Stimulated activated CD4-positive, alpha-beta T cell treated with anti-CD3 and anti-CD28 coated beads, Interleukin-4, amount 100 ng/mL, for 48 hours (primary cell): Measurements from ENCODE around the gene ADAM11.
A peak's percentile ranks its signal among the peaks of the same experiment; 100 is the strongest.

ENCODE experiments used
- DNase-seq, 2 donors: peaks; one replicate each; pipeline ENCODE4 v3.0.0-alpha.2; 2020; ENCODE audit warnings: low read depth in 2 of 2

The ADAM11 gene

GRCh38 chr17:44757045-44757917 lies 1.5 kb upstream of the ADAM11 start:
- DNase-seq: no peak

DNA sequence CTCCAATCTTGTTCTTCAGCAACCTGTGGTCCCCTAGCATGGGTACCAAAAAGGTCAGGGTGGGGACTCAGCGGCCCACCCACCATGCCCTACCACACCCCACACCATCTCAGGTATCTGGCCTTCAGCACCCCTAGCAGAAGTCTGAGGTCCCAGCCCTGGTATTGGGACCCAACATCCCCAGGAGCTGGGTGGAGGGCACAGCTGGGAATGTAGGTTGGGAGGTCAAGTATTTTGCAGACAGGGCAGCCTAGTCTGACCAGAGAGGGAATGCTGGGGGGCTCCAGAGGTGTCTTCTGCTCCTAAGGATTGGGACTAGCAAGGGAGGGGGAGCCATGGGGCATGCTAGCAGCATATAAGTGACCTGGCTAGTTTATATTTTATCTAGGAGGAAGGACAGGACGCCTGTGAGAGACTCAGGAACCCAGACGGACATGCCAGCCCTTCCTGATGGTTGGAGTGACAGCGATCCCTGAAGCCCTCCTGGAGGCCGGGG lies 822 bp upstream of the ADAM11 start:
- DNase-seq: no peak

DNA sequence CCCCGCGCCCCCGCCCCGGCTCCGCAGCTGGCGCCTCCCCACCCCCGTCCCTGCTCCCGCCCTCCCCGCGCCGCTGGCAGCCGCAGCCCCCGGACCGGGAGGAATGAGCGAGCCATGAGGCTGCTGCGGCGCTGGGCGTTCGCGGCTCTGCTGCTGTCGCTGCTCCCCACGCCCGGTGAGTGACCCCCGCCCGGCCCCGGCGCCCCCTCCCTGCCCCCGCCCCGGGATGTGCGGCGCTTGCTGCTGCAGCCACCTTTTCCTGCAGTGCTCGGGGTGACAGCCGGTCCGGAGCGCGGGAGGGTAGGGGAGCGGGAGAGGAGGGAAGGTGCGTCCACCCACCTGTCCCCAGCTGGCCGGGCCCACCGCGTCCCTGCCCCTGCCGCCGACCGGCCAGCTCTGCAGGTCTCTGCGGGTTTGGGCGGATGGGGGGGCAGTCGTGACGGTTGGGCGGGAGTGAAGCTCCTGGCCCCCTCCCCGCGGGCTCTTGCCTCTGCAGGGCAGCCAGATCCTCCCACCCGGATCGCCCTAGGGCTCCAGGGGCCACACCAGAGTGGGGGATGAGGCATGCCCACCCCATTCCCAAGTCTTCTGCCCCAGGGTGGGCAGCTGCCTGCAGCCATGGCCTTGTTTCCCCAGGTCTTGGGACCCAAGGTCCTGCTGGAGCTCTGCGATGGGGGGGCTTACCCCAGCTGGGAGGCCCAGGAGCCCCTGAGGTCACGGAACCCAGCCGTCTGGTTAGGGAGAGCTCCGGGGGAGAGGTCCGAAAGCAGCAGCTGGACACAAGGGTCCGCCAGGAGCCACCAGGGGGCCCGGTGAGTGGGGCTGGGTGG lies 513 bp downstream of the ADAM11 start:
- DNase-seq: no peak

- no peak for DNase-seq
These were observed 1.1 kb downstream of the ADAM11 start for GRCh38 chr17:44759916-44760243.

DNA sequence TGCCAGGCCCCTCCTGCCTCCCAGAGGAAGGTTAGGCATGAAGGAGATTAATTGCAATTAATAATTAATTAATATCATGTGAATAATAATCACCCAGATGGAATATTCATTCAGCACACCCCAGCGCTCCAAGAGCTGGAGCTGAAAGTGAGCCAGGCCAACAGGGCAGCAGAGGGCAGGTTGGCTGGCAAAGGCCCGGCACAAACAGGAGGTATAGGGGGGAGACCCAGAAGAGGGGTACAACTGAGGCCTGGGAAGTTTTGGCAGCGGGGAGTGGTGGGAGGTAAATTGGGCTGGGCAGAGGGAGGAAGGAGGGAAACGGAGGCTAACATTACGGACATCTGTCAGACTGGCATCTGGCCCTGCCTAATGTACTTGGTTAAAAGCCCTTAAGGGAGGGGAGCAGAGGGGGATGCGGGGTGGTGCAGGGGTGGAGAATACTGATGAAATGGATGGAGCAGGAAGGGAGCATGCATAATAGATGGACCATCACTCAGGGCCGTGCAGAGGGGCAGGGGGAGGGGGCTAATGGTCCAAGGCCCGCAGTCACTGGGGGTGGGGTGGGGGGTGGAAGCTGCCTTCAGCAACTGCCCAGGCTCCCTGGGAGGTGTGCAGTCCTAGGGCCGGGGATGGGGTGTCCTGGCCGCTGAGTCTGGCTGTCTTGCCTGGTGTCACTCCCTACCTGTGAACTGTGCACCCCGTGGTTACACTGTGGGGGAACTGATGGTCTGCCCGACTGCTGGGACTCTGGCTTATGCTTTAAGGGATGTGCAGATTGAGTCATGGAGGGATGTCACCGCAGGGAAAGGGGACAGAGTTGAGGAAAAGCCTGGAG lies 1.9 kb downstream of the ADAM11 start:
- no peak for DNase-seq

DNA sequence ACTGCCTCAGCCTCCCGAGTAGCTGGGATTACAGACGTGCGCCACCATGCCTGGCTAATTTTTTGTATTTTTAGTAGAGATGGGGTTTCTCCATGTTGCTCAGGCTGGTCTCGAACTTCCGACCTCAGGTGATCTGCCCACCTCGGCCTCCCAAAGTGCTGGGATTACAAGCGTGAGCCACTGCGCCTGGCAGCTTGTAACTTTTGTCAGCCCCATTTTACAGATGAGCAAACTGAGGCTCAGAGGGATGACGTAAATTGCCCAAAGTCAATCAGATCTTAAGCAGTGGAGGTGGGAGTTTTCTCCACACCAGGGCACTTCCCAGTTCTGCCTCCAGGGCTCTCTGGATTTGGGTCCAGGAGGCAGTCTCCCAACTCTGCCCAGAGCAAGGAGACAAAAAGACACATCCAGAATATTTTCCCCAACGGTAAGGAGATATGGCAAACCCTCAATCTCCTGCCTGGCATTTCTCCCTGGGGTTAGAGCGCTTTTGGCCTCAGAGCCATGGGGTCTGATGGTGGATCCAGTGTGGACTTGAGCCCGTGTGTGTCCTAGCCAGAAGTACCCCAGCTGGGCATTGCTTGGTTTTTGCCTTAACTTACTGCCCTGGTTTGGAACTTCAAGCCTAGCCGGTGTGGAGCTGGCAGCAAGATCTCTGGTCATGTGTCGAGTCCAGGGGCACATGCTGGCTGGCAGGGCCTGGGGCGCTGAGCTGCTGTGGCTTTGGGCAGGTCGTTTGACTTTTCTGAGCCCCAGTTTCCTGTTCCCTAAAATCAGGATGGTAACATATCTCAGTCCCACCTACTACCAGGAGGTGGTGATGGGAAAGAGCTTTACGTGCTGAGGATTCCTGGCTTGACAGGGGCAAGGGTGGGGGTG lies 3.4 kb downstream of the ADAM11 start:
- DNase-seq: no peak

DNA sequence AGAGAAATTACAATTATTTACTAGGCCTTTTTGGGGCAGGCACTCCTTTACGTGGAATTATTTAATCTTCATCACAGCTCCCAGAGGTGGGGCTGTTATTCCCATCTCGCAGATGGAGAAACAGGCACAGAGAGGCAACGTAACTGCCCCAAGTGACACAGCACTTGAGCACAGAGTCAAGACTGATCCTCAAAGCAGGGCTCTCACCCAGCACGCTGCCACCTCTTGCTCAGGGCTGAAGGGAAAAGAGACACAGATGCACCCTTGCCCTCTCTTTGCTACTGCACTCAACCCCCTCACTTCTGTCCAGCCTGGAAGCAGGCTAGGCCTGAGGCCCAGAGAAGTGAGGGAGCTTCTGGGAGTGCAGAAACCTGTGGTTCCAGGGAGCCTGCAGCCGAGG lies 4.4 kb downstream of the ADAM11 start:
- no peak for DNase-seq

GRCh38 chr17:44765965-44766364 lies 7.2 kb downstream of the ADAM11 start:
- no peak for DNase-seq

GRCh38 chr17:44766409-44767038 lies 7.7 kb downstream of the ADAM11 start:
- no peak for DNase-seq

DNA sequence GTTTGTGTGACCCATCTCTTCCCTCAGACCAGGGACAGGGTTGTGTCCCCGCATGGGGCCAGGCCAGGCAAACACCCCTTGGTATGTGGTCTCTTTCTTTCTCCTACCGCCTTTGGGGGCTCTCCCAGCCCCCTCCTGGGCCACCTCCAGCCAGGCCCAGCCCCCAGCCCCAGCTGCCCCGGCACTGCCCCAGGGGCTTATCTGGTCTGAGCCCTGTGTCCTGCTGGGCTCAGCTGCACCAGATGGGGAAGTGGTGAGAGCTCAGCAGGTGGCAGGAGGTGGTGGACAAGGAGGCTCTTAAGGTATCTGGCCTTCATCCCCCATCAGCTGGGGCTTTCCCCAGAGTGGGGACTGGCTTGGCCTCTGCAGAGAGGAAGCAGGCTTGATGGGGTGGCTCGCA lies 8.7 kb downstream of the ADAM11 start:
- no peak for DNase-seq

DNA sequence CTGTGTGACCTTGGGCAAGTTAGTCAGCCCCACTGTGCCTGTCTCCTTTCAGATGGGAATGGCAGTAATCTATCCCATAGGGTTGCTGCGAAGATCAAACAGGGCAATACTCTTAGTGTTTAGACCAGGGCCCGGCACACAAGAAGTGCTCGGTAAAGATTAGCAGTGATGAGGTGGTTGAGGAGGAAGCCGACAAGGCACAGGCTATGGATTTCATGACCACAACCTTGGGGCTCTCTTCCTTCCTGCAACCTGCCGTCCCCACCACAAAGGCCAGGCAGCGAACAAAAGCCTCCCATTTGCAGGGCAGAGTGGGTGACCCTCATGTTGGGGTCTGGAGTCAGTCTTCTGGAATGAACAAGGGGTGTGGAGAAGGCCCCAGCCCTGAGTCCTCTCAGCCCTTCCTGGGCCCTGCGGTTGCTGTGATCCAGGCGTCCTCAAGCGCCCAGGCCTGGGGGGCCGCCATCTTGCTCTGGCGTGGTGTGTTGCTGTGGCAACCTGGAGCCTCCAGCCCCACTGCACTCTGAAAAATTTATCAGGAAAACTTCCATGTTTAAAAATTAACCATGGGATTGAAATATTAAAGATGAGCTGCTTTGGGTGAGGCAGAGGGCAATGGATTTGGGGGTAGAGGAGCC lies 9.8 kb downstream of the ADAM11 start:
- no peak for DNase-seq

DNA sequence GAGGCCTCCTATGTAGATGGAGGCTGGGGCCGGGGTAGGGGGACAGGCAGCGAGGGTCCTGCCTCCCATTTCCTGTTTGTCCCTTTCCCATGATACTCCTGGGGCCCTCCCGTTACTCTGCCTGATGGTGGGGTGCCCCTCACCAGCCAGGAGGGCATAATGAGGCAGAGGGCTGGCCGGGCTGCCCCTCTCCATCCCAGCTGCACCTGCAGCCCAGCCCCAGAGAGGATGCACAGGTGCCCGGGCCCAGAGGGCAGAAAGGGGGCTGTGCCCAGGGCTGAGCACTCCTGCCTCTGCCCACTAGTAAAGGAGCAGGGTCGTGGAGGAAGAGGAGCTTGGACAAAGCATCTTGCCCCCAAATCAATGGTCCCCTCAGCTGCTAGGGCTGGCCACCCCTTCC lies 10.4 kb downstream of the ADAM11 start:
- DNase-seq: no peak

- no peak for DNase-seq
These were observed 10.9 kb downstream of the ADAM11 start for GRCh38 chr17:44769647-44770084.

DNA sequence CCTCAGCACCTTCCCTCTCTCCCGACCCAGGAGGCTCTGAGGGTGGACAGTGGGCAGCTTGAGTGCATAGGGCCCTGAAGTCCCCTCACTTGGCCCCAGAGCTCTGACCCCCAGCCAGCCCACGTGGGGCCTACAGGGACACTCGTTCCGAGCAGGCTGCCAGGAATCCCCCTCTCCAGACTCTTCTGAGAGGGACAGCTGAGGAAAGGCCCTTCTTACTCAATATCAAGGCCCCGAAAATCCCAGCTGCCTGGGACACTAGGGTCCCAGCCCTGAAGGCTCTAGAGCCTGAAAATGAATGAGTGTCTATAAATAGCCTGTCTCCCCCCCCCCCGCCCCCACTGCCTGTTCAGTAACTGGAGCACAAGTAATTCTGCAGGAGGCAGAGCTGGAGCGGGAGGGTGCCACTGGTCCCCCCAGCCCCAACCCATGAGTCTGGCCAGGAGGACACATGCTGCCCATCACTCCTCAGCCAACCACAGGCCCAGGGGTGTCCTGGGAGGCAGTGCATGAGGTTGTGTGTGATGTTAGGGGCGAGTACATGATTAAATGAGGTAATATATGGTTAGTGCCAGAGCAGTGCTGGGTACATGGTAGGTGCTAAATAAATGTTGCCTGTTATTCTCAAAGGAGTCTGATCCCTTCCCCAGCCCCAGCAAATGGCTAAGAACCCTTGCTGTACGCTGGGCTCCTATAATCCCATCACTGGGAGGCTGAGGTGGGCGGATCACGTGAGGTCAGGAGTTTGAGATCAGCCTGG lies 11.6 kb downstream of the ADAM11 start:
- no peak for DNase-seq

- DNase-seq: no peak
These were observed 13.7 kb downstream of the ADAM11 start for GRCh38 chr17:44772308-44773045.

DNA sequence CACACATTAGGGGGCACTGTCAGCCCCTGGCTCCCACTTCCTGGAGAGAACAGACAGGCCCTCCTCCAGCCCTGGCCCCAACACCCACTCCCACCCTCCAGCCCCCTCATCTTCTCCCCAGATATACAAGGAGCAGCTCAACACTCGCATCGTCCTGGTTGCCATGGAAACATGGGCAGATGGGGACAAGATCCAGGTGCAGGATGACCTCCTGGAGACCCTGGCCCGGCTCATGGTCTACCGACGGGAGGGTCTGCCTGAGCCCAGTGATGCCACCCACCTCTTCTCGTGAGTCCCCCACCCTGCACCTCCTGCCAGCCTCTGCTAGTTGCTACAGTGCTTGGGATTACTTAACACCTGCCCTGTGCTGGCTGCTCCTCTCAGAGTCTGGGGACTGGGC lies 14.4 kb downstream of the ADAM11 start:
- no peak for DNase-seq

DNA sequence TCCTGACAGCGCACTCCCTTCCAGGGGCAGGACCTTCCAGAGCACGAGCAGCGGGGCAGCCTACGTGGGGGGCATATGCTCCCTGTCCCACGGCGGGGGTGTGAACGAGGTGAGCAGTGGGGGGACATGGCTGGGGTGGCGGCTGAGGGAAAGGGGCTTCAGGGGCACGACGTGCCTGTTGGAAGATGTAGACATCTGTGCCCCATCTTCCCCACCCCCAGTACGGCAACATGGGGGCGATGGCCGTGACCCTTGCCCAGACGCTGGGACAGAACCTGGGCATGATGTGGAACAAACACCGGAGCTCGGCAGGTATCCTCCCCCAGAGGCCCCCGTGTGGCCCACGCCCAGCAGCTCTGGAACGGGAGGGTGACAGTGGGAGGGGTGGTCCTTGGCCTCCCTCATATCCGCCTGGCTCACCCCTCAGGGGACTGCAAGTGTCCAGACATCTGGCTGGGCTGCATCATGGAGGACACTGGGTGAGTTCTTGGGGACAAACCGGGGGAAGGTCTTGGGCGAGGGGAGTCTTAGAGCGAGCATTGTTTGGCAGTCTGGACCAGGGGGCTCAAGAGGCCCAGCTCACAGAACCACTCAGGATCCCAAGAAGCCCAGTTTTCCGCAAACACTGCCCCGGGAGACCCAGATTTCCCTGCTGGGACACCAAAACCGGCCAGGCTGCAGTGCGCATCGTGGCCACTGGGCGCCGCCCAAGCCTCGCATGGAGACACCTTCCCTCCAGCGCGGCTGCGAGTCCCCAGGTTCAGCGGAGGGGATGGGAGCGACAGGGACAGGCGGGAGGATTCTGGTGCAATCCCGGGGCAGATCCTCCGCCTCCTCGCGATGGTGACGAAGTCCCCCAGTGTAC lies 15.7 kb downstream of the ADAM11 start:
- DNase-seq: peak; percentile 85 to 94
